ENCODE results near the gene RP2.

DNA sequence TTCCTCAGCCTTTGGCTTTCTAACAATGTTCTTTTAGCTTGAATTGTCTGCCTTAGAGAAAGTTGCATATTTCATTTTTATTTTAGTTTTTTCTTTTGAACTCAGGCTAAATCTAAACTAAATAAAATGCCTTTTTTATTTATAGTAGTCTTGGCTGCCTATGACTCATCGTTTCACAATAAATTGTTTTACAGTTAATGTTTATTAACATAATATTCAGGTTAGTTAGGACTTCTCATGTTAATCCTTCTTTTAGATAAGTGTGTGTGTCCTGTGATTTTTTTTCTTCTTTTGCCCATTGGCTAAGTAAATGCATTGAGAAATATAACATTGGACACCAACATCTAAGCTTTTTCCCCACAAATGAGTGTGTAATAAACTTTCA lies 1.6 kb downstream of the RP2 start:
- TF ChIP-seq, protein P1, sequence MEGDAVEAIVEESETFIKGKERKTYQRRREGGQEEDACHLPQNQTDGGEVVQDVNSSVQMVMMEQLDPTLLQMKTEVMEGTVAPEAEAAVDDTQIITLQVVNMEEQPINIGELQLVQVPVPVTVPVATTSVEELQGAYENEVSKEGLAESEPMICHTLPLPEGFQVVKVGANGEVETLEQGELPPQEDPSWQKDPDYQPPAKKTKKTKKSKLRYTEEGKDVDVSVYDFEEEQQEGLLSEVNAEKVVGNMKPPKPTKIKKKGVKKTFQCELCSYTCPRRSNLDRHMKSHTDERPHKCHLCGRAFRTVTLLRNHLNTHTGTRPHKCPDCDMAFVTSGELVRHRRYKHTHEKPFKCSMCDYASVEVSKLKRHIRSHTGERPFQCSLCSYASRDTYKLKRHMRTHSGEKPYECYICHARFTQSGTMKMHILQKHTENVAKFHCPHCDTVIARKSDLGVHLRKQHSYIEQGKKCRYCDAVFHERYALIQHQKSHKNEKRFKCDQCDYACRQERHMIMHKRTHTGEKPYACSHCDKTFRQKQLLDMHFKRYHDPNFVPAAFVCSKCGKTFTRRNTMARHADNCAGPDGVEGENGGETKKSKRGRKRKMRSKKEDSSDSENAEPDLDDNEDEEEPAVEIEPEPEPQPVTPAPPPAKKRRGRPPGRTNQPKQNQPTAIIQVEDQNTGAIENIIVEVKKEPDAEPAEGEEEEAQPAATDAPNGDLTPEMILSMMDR (conservative IDR thresholded peaks at IDR 0.05 in 1 of 2, IDR thresholded peaks at IDR 0.05 in 1 of 2; ENCODE audit: extremely low read depth in 1 of 2, insufficient read depth in 1 of 2, low read depth in 1 of 2, low read length in 2 of 2), result no peak
- TF ChIP-seq EZH2 (IDR thresholded peaks at IDR 0.05; ENCODE audit: borderline replicate concordance, low read length), result no peak
